Retinal pigment epithelial cell (primary cell): Measurements from ENCODE around the gene GOT2.
"Not testable (repeated sequence)": the region's sequence is repeated elsewhere in the genome, so short reads cannot be mapped to it uniquely, and the experiment has no call there.

Experiments used
- DNase-seq: peaks from one replicate; pipeline ENCODE4 v3.0.0-alpha.2; 2010; ENCODE audit warnings: low read depth
- H3K4me3 ChIP-seq: 2 replicates; pipeline ENCODE4 v1.5.1; 2011; ENCODE audit warnings: mild to moderate bottlenecking, low read length, control low read depth, moderate library complexity
- CTCF ChIP-seq: conservative IDR thresholded peaks from 2 replicates; pipeline ENCODE4 v1.5.1; 2011; ENCODE audit warnings: low read depth, low read length, control low read depth, inconsistent platforms

The GOT2 gene

GRCh38 chr16:58753711-58754134 is 19.6 kb upstream of the GOT2 start:
- no peak overlapping the region for H3K4me3 ChIP-seq
- no peak for TF ChIP-seq CTCF
- DNase-seq: no peak

GRCh38 chr16:58744497-58744896 is 10.4 kb upstream of the GOT2 start:
- no peak for TF ChIP-seq CTCF
- no peak for DNase-seq
- H3K4me3 ChIP-seq: no peak overlapping the region

GRCh38 chr16:58741976-58742375 is 7.9 kb upstream of the GOT2 start:
- DNase-seq: no peak
- H3K4me3 ChIP-seq: no peak overlapping the region
- TF ChIP-seq CTCF: no peak

GRCh38 chr16:58741166-58741565 is 7.0 kb upstream of the GOT2 start:
- no peak for DNase-seq
- H3K4me3 ChIP-seq: no peak overlapping the region
- no peak for TF ChIP-seq CTCF

- no peak for TF ChIP-seq CTCF
- H3K4me3 ChIP-seq: no peak overlapping the region
- DNase-seq: no peak
Observed at GRCh38 chr16:58738672-58739296, 4.7 kb upstream of the GOT2 start.

GRCh38 chr16:58736341-58736740 is 2.2 kb upstream of the GOT2 start:
- not testable (repeated sequence) for H3K4me3 ChIP-seq, DNase-seq

GRCh38 chr16:58734459-58734787 is 307 bp upstream of the GOT2 start:
- peak overlapping the region; percentile 80 for H3K4me3 ChIP-seq
- no peak for DNase-seq
- TF ChIP-seq CTCF: no peak

- no peak for DNase-seq
- H3K4me3 ChIP-seq: peak overlapping the region; percentile 80
Observed at GRCh38 chr16:58733248-58733670, 857 bp downstream of the GOT2 start.

More at GRCh38 chr16:58733248-58733670, 857 bp downstream of the GOT2 start:
- no peak for TF ChIP-seq CTCF
